Urinary bladder (tissue), 4 donors: ENCODE measurements around the gene DDX56. TPM values are rescaled to one million over a fixed set of nuclear protein-coding genes. Genes with fewer than 3 reads are reported as not detected.

ENCODE experiments used
- DNase-seq: peaks from one replicate; pipeline ENCODE4 v3.0.0-alpha.2; 2015; ENCODE audit errors: extremely low spot score
- H3K27ac ChIP-seq: one replicate; pipeline ENCODE4 v1.5.1; 2013; ENCODE audit warnings: low read depth, mild to moderate bottlenecking, moderate library complexity
- H3K36me3 ChIP-seq: one replicate; pipeline ENCODE4 v1.6.1; 2013; ENCODE audit warnings: mild to moderate bottlenecking, moderate library complexity; ENCODE audit not compliant: insufficient read depth
- H3K4me1 ChIP-seq: one replicate; pipeline ENCODE4 v1.6.1; 2013; ENCODE audit warnings: mild to moderate bottlenecking, moderate library complexity; ENCODE audit not compliant: insufficient read depth
- H3K4me3 ChIP-seq: one replicate; pipeline ENCODE4 v1.5.1; 2013; ENCODE audit warnings: low read depth, low read length
- WGBS: extraction: QIAGEN DNeasy Blood & Tissue Kit; methylation state at CpG from one replicate; pipeline ENCODE4 v1.1.7; 2013; 5-methylcytosine and 5-hydroxymethylcytosine counted together
- polyA plus RNA-seq: library from polyadenylated mRNA; stranded (reverse); fragments of 200-250 nt; gene quantifications from one replicate; pipeline ENCODE4 v1.2.3, GENCODE V29; 2013
- total RNA-seq: library from RNA; depleted of rRNA; stranded (reverse); fragments of >200 nt; gene quantifications from one replicate; pipeline ENCODE4 v1.2.3, GENCODE V29; 2014
- donor health status: healthy with polysubstance abuse.
- donor health status: healthy.

The DDX56 gene
- total and polyA plus RNA-seq, 2 donors = 34.7 to 44.6 TPM

DNA sequence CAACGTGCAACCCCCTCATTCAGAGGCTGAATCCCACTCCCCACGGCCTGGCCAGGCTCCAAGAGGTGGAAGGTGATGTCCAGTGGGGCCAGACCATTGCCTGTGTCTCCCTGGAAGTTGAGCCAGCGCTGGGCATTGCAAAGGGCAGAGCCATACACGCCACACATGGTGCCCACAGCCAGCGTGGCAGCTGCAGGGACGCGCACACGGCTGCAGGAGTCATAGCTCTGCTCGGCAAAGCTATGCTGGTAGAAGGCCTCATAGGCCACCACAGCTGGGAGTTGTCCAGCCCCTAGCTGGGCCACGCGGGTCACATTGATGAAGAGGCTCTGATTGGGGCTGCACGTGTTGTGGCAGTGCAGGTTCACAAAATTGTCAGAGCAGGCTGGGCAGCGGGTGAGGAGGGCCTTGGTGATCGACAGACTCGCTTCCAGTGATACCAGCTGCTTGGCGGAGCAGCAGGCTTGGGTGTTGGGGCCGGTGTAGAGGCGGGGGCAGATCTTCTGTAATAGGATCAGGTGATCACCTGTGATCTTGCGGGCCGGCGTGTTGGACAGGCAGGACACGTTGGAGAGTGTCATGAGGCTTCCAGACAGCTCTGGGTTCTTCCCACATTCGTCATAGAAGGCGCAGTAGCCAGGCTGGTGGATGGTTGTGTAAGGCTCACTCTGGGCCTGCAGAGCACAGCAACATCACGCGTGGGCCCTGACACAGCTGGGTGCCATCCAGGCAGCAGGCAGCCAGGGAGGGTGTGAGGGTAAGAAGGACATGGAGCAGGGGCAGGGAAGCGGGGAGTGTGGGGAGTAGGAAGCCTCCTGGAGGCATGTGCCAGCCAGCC is 33.8 kb downstream of the DDX56 start:
- Histone ChIP-seq H3K36me3 (no peaks in the 10 kb centered on the region), H3K4me3 (no peak overlapping the region), H3K4me1 (no peaks in the 10 kb centered on the region), H3K27ac (no peak overlapping the region)
- DNase-seq = no peak
- WGBS = 88% methylated on average over 27 of the region's 27 CpGs

DNA sequence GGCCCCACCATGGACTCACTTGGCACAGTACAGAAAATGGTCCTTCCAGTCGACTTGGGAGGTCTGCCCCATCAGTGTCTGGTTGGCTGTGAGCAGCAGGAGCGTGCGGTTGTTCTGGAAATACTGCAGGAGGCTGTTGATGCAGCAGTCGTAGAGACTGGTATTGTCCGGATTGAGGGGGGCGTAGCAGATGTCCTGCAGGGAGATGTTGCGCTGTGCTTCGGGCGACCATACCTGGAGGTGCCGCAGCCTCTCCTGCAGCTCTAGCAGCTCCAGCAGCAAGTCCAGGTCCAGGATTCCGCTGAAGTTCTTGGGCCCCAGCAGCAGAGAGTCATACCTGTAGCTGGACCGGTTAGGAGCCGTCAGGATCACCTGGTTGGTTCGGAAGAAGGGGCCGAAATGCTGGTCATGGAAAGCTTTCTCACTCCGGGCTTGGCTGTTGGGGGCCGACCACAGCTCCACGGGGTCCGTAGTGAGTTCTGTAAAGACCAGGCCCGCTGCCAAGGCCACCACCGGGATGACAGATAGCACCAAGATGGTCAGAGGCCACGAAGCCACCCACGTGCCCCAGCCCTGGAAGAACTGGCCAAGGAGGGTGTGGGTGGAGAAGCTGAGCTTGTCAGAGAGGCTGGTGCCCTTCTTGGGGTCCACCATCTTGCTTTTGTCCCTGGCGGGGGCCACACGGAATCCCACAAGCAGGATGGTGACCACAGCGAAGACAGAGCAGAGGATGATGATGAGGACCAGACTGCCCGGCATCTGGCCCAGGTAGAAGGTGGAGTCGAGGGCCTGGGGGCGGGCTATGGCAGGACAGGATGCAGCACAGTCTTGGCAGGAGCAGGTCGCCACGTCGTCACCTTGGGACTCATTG is 34.7 kb downstream of the DDX56 start:
- H3K4me1 ChIP-seq = no peaks in the 10 kb centered on the region
- H3K4me3 ChIP-seq = no peak overlapping the region
- no peaks in the 10 kb centered on the region for H3K36me3 ChIP-seq
- H3K27ac ChIP-seq = no peak overlapping the region
- DNase-seq = no peak
- WGBS = 91% methylated on average over 32 of the region's 32 CpGs

GRCh38 chr7:44538093-44538797 is 35.5 kb downstream of the DDX56 start:
- no peak for DNase-seq
- Histone ChIP-seq H3K36me3 (no peaks in the 10 kb centered on the region), H3K4me1 (no peaks in the 10 kb centered on the region), H3K4me3 (no peak overlapping the region), H3K27ac (no peak overlapping the region)
- WGBS = 87% methylated on average over 17 of the region's 17 CpGs

GRCh38 chr7:44537442-44537841 is 36.3 kb downstream of the DDX56 start:
- H3K4me1 ChIP-seq = no peaks in the 10 kb centered on the region
- H3K36me3 ChIP-seq = no peaks in the 10 kb centered on the region
- H3K27ac ChIP-seq = no peak overlapping the region
- H3K4me3 ChIP-seq = no peak overlapping the region
- DNase-seq = no peak
- 92% methylated on average over 6 of the region's 6 CpGs for WGBS

DNA sequence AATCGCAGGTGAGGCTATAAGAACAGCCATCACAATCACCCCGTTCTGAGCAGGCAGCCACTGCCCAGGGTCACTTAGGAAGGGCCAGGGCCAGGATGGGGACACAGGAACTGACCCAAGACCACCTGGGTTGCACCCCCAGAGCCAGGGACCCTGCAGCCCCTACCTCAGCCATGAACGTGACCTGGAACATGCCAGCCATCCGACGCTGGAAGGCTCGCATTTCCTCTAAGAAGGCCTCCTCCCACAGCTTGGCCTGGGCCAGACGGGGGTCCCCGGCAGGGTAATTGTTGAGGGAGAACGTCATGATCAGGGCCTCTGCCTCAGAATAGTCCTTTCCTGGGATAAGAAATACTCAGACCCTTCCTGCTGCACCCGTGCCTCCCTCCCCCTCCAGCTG is 37.6 kb downstream of the DDX56 start:
- no peak overlapping the region for H3K4me3 ChIP-seq
- 78% methylated on average over 10 of the region's 10 CpGs for whole genome bisulfite sequencing
- DNase-seq = no peak
- no peaks in the 10 kb centered on the region for H3K4me1 ChIP-seq
- no peak overlapping the region for H3K27ac ChIP-seq
- H3K36me3 ChIP-seq = no peaks in the 10 kb centered on the region

DNA sequence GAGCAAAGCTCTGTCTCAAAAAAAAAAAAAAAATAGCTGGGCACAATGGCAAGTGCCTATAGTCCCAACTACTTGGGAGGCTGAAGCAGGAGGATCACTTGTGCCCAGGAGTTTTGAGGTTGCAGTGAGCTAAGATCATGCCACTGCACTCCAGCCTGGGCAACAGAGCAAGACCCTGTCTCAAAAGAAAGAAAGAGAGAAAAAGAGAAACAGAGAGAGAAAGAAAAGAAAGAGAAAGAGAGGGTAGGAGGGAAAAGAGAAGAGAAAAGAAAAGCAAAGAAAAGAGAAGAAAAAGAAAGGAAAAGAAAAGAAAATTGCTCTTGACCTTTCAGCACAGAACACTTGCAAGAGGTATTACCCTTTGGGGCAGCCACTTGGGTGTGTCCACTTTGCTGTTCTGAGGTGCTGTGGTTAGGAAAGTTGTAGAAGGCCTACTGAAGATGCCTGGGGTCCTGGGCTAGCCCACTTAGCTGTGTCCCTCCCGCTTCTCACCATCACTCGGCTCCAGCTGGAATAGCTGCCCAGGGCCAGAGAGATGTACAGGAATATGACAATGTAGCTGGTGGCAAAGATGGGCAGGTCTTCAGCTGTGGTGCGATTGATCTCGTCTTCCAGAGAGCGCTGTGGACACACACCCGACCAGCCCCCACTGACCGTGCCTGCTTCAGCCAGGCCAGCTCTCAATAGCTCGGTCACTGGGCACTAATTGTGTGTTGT is 38.2 kb downstream of the DDX56 start:
- H3K27ac ChIP-seq = no peak overlapping the region
- no peaks in the 10 kb centered on the region for H3K36me3 ChIP-seq
- no peak overlapping the region for H3K4me3 ChIP-seq
- 90% methylated on average over 8 of the region's 8 CpGs for WGBS
- H3K4me1 ChIP-seq = no peaks in the 10 kb centered on the region
- DNase-seq = no peak

DNA sequence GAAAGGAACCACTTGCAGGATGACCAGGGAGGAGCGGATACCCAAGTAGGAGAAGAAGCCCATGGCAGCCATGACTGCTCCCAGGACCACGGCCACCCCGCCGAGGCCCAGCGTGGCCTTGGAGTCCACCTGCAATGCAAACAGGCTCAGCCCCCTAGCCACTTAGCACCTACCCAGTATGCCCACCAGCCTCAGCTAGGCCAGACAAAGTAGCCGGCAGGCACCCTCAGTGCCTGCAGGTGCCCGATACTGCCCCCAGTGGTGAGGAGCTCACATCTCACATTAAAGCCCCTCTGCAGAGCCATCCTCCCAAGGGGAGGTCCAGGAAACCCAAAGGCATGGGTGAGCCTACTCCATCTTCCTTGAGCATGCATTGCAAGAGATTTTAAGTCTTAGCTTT is 39.2 kb downstream of the DDX56 start:
- no peaks in the 10 kb centered on the region for H3K4me1 ChIP-seq
- H3K36me3 ChIP-seq = no peaks in the 10 kb centered on the region
- H3K27ac ChIP-seq = no peak overlapping the region
- DNase-seq = no peak
- 61% methylated on average over 7 of the region's 7 CpGs for WGBS
- no peak overlapping the region for H3K4me3 ChIP-seq

GRCh38 chr7:44534087-44534486 is 39.6 kb downstream of the DDX56 start:
- no peaks in the 10 kb centered on the region for H3K36me3 ChIP-seq
- no peak overlapping the region for H3K27ac ChIP-seq
- DNase-seq = no peak
- no peak overlapping the region for H3K4me3 ChIP-seq
- no peaks in the 10 kb centered on the region for H3K4me1 ChIP-seq
- 41% methylated on average over 5 of the region's 5 CpGs for WGBS

GRCh38 chr7:44533301-44534055 is 40.2 kb downstream of the DDX56 start:
- Histone ChIP-seq H3K4me1 (no peaks in the 10 kb centered on the region), H3K27ac (no peak overlapping the region), H3K4me3 (no peak overlapping the region), H3K36me3 (no peaks in the 10 kb centered on the region)
- WGBS = 70% methylated on average over 8 of the region's 8 CpGs
- no peak for DNase-seq

DNA sequence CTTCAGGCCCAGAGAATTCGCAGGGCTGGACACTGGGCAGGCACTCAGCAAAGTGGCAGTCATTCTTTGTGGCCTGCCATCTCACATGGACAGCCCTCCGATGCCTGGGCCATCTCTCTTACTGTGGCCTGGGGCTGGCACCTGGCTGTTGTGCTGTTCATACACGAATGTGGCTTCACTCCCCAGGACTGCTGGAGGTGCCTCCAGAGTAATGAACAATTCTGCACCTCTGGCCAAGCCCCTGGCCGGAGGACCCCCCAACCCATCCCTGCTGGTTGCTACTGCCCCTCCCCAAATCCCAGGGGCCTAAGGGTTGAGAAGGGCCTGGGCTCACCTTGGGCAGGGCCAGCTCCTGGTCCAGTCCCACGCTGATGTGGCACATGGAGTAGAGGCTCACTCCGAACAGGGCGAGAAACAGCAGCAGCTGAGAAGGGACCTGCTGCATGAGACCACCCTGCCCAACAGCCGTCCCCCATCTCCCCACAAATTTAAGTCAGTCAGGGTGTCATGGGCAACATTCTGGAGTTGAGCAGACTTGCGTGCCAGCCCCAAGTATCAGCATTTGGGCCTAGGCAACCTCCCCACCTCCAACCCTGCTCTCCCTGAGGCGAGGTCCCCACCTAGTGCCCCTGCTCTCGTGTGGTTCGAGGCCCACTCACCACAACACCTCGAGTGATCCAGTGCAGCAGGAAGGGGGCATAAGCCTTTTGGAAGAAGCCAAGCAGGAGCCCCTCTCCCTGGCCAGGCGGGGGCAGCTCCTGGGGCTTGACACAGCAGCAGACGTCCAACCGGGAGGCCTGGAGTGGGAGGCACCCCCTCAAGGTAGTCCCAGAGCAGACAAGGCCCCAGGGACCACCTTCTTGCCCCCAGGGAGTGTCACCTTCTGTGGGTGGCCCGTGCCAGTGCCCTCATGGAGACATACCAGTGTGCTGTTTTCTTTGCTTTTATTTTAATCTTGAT is 42.0 kb downstream of the DDX56 start:
- WGBS = 86% methylated on average over 17 of the region's 17 CpGs
- DNase-seq = no peak
- Histone ChIP-seq H3K36me3 (no peaks in the 10 kb centered on the region), H3K4me3 (no peak overlapping the region), H3K4me1 (no peaks in the 10 kb centered on the region), H3K27ac (no peak overlapping the region)

- H3K27ac ChIP-seq = no peak overlapping the region
- H3K4me3 ChIP-seq = no peak overlapping the region
- DNase-seq = no peak
- no peaks in the 10 kb centered on the region for H3K4me1 ChIP-seq
- 77% methylated on average over 10 of the region's 10 CpGs for WGBS
- H3K36me3 ChIP-seq = no peaks in the 10 kb centered on the region
Observed at GRCh38 chr7:44530990-44531389, 42.7 kb downstream of the DDX56 start.
